ENCODE results near the gene CEP20. TPM values are rescaled to one million over a fixed set of nuclear protein-coding genes. Genes with fewer than 3 reads are reported as not detected.

CEP20 gene
- total and polyA plus RNA-seq, 10 of the 15 experiments (the other 5 are each of a cell fraction or from before 2014, with no cell fraction given) = 33.4 to 57.8 (median 52.6) TPM

GRCh38 chr16:15916323-15916722 is 27.9 kb upstream of the CEP20 start:
- H3K27ac ChIP-seq (ENCODE audit: control insufficient read depth, insufficient read depth) = no peak overlapping the region
- no peaks in the 10 kb centered on the region; the same call in 2 of the 3 replicates for H3K9me3 ChIP-seq (replicated peaks; ENCODE audit: control insufficient read depth, insufficient read depth, low read length)
- BruUV-seq (replicated peaks) = no TSS peak
- ChIA-PET POLR2A (no interaction called here), SMC1A (ENCODE audit: uncharacterized antibody, unreplicated experiment) (no interaction called here), RAD21 (ENCODE audit: unreplicated experiment) (no interaction called here), CTCF (interaction anchor here (1.0 kb wide), 1 partner anchor 10 kb away, joined by 4 read pairs; no protein-coding TSS in a partner anchor)
- no peaks in the 10 kb centered on the region for H4K20me1 ChIP-seq (ENCODE audit: control insufficient read depth, insufficient read depth)
- H3K4me2 ChIP-seq (ENCODE audit: control insufficient read depth, insufficient read depth) = no peak overlapping the region
- no peaks in the 10 kb centered on the region for H3K4me1 ChIP-seq (ENCODE audit: control insufficient read depth, insufficient read depth, low read length)
- no peak overlapping the region for H3K9ac ChIP-seq (ENCODE audit: control insufficient read depth, insufficient read depth, low read length)
- intact Hi-C loops (cut with micrococcal nuclease; ENCODE audit: unreplicated experiment) (no loop called here), in situ Hi-C loops (cut with MboI) (no loop called here)
- H3K4me3 ChIP-seq = no peak overlapping the region
- no peaks in the 10 kb centered on the region for H3K27me3 ChIP-seq (replicated peaks in 1 of 2; ENCODE audit: control insufficient read depth in 2 of 2, insufficient read depth in 2 of 2, low read length in 1 of 2)
- H3K36me3 ChIP-seq (ENCODE audit: control insufficient read depth in 2 of 2, insufficient read depth in 2 of 2, low read length in 1 of 2) = no peaks in the 10 kb centered on the region
- ATAC-seq (no peak), FAIRE-seq (no peak), DNase-seq (ENCODE audit: low read depth, low spot score) (no peak)
- WGBS (ENCODE audit: insufficient coverage, insufficient replicate concordance, low lambda C conversion rate, missing lambda C conversion rate) = 65% methylated on average over 8 of the region's 8 CpGs
- H3K79me2 ChIP-seq (ENCODE audit: control insufficient read depth, insufficient read depth, low read length) = no peaks in the 10 kb centered on the region
- H2AFZ ChIP-seq (ENCODE audit: control insufficient read depth, low read depth, low read length) = no peak overlapping the region
- no peak for TF ChIP-seq ZNF622 (IDR thresholded peaks at IDR 0.05)
- no peak for TF ChIP-seq TBL1XR1 (IDR thresholded peaks at IDR 0.05; ENCODE audit: low read depth, low read length)
- TF ChIP-seq CHD2 (IDR thresholded peaks at IDR 0.05; ENCODE audit: borderline replicate concordance, low read depth, low read length) = no peak
- no peak for TF ChIP-seq E2F8 (IDR thresholded peaks at IDR 0.05; ENCODE audit: low read depth, partially characterized antibody)
- no peak for TF ChIP-seq MYC (IDR thresholded peaks at IDR 0.05; ENCODE audit: insufficient read depth, insufficient read length, insufficient replicate concordance, low read length, severe bottlenecking)
- TF ChIP-seq, protein P1, sequence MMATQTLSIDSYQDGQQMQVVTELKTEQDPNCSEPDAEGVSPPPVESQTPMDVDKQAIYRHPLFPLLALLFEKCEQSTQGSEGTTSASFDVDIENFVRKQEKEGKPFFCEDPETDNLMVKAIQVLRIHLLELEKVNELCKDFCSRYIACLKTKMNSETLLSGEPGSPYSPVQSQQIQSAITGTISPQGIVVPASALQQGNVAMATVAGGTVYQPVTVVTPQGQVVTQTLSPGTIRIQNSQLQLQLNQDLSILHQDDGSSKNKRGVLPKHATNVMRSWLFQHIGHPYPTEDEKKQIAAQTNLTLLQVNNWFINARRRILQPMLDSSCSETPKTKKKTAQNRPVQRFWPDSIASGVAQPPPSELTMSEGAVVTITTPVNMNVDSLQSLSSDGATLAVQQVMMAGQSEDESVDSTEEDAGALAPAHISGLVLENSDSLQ (IDR thresholded peaks at IDR 0.05) = no peak
- TF ChIP-seq POU2F2 (IDR thresholded peaks at IDR 0.05; ENCODE audit: borderline replicate concordance, low read depth, low read length) = no peak
- no peak for TF ChIP-seq CREB1 (IDR thresholded peaks at IDR 0.05; ENCODE audit: low read depth)
- TF ChIP-seq USF1 (IDR thresholded peaks at IDR 0.05; ENCODE audit: borderline replicate concordance, extremely low read length, insufficient read depth, low read depth, low read length) = no peak
- TF ChIP-seq RCOR1 (conservative IDR thresholded peaks at IDR 0.05; ENCODE audit: low read depth, low read length) = no peak
- no peak for TF ChIP-seq EGR1 (IDR thresholded peaks at IDR 0.05; ENCODE audit: borderline replicate concordance in 1 of 2, low read depth in 2 of 2, low read length in 2 of 2)
- TF ChIP-seq, protein P2, sequence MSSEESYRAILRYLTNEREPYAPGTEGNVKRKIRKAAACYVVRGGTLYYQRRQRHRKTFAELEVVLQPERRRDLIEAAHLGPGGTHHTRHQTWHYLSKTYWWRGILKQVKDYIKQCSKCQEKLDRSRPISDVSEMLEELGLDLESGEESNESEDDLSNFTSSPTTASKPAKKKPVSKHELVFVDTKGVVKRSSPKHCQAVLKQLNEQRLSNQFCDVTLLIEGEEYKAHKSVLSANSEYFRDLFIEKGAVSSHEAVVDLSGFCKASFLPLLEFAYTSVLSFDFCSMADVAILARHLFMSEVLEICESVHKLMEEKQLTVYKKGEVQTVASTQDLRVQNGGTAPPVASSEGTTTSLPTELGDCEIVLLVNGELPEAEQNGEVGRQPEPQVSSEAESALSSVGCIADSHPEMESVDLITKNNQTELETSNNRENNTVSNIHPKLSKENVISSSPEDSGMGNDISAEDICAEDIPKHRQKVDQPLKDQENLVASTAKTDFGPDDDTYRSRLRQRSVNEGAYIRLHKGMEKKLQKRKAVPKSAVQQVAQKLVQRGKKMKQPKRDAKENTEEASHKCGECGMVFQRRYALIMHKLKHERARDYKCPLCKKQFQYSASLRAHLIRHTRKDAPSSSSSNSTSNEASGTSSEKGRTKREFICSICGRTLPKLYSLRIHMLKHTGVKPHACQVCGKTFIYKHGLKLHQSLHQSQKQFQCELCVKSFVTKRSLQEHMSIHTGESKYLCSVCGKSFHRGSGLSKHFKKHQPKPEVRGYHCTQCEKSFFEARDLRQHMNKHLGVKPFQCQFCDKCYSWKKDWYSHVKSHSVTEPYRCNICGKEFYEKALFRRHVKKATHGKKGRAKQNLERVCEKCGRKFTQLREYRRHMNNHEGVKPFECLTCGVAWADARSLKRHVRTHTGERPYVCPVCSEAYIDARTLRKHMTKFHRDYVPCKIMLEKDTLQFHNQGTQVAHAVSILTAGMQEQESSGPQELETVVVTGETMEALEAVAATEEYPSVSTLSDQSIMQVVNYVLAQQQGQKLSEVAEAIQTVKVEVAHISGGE (CRISPR knock-in tag; IDR thresholded peaks at IDR 0.05) = no peak
